Ramos (cell line): Measurements from ENCODE around the gene ZNF264.
"Not testable (repeated sequence)": the region's sequence is repeated elsewhere in the genome, so short reads cannot be mapped to it uniquely, and the experiment has no call there.

Experiments
- in situ Hi-C: fragments of 300-500 bp; cut with MboI; formaldehyde crosslinking; loops from one replicate; pipeline ENCODE4 v1.14.3; 2022; ENCODE audit warnings: low sequenced_read_pairs; ENCODE audit not compliant: unreplicated experiment

Gene ZNF264

DNA sequence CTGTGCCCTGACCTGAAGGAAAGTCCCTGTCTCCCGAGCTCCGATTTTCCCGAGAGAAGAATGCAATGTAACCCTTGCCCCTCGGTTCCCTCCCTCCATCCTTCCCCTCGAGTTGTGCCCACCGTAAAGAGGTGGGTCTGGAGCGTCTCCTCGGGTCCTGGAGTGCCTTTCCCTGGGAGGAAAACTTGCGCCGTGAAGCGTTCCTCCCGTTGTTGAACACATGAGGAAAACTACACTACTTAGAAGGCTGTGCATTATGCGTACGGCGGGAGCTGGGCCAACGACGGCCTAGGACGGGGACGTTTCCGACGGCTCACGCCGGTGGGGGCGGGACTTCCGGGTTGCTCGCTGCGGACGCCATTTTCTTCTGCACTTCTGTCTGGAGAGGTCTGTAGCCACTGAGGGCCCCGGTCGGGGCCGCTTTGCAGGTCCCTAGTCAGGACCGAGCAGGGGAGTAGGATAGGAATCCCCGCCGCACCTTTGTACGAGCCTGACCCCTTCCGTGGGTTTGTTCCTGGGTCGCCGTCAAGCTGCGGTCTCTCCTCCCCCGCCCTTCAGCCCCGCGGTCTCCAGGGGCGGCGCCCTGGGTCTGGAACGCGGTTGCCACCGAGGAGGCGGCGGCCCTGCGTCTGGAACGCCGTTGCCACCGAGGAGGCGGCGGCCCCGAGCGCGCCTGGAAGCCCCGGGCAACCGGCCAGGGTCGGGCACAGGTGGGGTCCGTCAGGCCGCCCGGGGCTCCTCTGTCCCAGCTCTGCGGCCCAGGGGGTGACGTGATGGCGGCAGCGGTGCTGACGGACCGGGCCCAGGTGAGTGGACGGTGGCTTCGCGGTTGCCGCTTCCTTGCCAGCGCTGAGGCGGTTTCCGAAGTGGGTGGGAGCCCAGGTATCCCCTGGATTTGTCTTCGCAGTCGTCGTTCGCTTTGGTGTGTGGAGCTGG, at the start of gene ZNF264:
Gene ZNF264, plus strand, starts transcription at position 360 of the 936 bp plus-strand sequence. Its CDS starts 414 bp downstream, at position 774.
- in situ Hi-C loops: no loop called here

DNA sequence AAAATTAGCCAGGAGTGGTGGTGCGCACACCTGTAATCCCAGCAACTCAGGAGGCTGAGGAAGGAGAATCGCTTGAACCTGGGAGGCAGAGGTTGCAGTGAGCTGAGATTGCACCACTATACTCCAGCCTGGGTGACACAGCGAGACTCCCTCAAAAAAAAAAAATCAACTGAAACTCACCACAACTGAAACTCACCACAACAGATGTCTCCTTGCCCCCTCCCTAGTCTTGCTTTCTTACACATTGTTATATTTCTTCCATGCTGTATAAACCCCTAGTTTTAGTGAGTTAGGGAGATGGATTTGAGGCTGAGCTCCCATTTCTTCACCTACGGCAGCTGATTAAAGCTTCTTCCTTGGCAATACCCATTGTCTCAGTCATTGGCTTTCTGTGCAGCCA, 49.6 kb upstream of the ZNF264 start:
- in situ Hi-C loops: no loop called here

DNA sequence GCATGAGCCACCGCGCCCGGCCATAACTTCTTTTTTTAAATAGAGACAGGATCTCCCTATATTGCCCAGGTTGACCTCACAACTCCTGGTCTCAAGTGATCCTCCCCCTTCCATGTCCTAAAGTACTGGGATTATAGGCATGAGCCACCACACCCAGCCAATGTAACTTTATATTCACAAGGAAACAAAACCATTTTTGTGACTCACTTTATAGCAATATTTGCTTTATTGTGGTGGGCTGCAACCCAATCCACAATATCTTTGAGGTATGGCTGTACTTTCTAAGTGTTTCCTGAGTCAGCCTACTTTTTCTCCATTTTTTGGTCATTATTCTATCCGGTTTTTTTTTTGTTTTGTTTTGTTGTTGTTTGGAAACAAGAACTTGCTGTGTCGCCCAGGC, 38.4 kb upstream of the ZNF264 start:
- in situ Hi-C loops: no loop called here

DNA sequence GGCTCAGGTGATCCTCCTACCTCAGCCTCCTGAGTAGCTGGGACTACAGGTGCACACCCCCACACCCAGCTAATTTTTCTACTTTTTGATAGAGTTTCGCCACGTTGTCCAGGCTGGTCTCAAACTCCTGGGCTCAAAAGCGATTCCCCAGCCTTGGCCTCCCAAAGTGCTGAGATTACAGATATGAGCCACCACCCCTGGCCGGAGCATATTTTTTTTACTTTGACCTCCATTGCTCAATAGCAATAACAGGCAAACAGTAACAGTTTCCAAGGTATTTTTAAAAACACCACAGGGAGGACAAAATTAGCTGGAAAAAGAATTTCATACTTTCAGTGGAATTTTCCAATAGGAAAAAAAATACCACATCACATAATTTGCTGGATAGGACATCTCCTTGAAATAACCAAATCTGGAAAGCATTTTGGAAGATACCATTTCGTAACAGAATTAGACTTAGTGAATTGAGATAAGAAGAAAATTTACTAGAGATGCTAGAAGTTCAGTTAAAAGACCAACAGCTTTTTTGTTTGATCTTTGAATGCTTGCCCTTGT, 29.2 kb upstream of the ZNF264 start:
- in situ Hi-C loops: no loop called here

DNA sequence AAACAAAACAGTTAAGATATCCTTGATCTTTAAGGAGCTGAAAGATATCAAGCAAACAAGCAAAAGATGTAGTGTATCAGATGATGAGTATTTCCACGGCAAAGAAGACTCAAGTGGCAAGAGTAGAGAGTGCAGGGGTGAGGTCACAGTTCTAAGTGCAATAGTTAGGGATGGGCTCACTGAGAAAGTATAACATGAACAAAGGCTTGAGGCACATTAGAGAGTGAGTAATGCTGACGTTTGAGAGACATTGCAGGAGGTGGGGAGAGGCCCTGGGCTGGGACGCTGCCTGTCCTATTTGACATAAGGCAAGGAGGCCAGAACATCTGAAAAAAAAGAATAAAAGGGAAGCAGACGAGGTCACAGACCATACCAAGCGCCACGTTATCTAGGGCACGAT, 25.5 kb upstream of the ZNF264 start:
- in situ Hi-C loops: no loop called here

DNA sequence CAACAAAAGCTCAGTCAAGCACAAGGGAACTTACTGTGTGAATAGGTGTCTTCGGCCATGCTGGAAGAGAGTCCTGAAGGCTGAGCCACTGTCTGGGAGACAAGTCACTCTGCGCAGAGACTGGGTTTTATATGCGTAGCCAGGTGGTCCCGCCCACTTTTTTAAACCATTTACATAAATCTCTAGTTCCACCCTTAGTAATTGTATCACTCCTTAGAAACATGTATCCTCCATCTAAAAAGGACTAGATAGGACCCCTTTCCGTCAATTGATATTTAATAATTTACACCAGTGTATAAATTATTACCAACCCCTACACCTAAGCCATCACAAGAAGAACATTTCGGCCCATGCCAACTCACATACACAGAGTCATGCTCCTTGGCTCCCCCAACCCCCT, 23.9 kb upstream of the ZNF264 start, which contains the start of gene DUXA:
Gene DUXA, minus strand, starts transcription at position 101 of the 400 bp plus-strand sequence. Its CDS starts 42 bp downstream, at position 59.
- in situ Hi-C loops: no loop called here

DNA sequence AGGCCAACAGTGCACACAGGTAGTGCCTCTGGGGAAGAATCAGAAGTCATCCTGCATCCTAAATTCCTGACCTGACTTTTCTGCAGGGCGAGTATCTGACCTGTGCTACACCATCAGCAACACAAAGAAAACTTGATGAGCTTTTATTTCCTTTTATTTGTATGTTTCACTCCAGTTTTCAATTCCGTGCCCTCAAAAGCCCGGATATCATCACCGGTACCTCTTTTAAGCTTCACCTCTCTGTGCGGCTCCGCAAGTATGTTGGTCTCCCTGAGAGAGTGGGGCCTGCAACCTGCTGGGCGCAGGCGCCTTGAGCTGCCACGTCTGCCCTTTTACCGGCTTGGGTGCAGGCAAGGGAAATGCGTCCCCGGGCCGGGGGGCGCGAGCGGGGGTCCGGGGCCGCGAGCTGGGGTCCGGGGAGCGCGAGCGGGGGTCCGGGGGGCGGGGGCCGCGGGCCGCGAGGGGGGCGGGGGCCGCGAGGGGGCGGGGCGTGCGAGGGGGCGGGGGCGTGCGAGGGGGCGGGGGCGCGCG, 19.7 kb upstream of the ZNF264 start:
- in situ Hi-C loops: no loop called here

DNA sequence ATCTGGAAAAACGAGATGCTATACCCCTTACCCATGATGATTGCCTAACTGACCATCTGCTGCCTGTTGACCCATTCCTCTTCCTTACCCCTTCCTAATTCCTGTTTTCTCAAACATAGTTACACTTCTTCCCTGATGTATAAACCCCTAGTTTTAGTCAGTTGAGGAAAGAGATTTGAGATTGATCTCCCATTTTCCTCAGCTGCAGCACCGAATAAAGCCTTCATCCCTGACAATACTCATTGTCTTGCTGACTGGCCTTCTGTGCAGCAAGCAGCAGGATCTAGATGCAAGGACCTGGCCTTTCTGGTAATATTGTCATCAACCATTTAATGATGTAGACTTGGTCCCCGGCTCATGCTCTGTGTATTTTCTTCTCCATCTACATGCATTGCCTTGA, 999 bp upstream of the ZNF264 start:
- in situ Hi-C loops: no loop called here

DNA sequence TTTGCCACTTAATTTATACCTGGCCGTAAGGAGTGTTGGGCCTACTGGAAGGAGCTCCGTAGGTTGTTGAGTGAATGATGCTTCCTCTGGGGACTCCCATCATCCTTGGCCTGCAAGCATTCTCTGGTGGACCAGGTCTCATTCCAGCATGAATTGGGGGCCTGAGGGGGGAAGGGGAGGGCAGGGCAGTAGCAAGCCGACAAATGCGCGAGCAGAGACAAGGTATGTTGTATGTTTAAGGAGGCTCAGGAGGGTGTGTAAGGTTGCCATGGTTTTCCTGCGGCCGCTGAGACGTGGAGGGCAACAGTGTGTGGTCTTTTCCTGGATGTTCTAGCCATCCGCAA, 749 bp downstream of the ZNF264 start:
- in situ Hi-C loops: no loop called here

DNA sequence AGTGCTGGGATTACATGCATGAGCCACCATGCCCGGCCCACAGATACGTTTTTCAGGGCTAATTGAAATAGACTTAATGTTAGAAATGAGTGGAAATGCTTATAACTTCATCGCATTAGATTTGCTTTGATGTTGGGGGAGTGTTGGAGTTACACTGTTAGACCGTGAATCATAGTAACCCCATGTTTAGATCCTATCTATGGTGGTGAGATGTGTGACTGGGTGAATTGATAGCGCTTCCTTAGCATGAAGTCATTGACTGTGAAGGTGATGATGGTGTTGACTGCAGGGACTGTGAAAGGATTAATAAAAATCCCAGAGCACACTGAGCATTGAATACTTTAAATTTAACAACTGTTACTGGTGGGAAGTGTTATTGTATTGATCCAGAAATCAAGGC, 1.7 kb downstream of the ZNF264 start:
- in situ Hi-C loops: no loop called here

DNA sequence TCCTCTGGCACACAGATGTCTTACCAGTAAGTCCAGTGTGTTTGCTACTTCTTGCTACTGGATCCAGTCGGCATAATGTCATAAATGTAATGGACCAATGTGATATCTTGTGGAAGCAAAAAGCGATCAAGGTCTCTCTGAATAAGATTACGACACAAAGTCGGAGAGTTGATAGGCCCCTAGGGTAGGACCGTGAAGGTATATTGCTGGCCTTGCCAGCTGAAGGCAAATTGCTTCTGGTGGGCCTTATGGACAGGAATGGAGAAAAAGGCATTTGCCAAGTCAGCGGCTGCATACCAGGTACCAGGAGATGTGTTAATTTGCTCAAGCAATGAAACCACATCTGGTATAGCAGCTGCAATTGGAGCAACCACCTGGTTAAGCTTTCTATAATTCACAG, 6.6 kb downstream of the ZNF264 start:
- in situ Hi-C loops: not testable (repeated sequence)

DNA sequence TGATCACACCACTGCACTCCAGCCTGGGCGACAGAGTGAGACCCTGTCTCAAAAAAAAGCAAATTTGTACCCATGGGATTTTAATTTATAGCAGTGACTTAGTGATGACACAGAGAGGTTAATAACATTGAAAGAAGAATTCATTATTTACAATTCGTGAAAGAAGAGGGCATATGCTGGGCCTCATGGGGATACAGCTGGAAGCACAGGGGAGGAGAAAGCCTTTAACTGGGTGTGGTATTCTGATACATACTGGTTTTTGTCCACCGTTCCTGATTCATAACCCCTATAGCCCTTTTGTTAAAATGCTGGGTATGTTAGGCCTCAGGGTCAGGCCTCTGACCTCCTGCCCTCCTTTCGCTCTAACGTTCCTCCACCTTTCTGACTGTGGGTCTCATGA, 10.9 kb downstream of the ZNF264 start:
- in situ Hi-C loops: no loop called here

DNA sequence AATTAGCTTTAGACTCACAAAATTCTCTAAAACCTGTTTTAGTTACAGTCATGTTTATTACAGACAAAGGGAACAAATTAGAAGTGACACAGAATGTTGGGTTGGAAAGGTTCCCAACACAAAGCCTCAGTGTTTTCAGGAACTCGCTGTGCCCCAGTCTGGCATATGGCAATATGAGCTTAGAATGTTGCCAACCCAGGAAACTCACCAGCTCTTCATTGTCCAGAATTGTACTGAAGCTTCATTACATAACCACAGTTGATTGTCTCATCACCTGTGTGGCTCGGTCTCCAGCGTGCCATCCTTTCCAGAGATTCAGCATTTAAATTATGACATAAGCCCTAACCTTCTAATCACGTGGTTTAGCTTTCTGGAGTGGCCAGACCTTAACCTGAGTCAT, 19.1 kb downstream of the ZNF264 start:
- in situ Hi-C loops: no loop called here

DNA sequence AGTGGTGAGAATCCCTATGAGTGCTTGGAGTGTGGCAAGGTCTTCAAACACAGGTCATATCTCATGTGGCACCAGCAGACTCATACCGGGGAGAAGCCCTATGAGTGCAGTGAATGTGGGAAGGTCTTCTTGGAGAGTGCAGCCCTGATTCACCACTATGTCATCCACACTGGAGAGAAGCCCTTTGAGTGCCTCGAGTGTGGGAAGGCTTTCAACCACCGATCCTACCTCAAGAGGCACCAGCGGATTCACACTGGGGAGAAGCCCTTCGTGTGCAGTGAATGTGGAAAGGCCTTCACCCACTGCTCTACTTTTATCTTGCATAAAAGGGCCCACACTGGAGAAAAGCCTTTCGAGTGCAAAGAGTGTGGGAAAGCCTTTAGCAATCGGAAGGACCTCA, 20.8 kb downstream of the ZNF264 start:
- in situ Hi-C loops: no loop called here

DNA sequence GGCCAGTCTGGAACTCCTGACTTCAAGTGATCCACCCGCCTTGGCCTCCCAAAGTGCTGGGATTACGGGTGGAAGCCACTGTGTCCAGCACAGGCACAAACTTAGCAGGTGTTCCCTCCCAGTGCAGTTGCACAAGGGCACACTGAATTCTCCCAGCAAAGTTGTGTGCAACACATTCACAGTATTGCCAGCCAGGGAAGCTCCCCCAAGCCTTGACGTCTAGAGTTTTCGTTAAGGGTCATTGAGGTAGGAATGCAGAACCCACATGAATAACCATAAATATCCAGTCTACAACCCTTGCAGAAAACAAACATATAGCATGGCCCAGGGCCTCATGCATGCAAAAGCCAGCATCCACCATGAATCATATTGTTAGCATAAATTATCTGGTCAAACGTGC, 36.2 kb downstream of the ZNF264 start:
- in situ Hi-C loops: no loop called here

DNA sequence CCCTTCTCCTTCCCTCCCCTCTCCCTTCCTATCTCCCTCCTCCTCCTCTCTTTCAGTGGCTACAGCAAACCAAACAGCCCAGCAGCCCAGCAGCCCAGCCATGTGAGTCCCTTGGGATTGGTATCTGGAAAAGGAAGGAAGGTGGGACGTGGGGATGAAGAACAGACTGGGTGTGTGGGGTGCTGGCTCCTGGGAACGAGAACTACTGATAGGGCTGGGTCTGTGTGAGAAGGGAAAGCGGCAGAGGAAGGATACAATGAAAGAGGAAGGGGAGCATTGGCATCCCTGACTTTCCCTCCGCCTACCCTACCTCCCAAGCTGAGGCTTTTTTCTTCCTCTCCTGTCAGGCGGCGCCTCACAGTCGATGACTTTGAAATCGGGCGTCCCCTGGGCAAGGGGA, 40.4 kb downstream of the ZNF264 start:
- in situ Hi-C loops: no loop called here

DNA sequence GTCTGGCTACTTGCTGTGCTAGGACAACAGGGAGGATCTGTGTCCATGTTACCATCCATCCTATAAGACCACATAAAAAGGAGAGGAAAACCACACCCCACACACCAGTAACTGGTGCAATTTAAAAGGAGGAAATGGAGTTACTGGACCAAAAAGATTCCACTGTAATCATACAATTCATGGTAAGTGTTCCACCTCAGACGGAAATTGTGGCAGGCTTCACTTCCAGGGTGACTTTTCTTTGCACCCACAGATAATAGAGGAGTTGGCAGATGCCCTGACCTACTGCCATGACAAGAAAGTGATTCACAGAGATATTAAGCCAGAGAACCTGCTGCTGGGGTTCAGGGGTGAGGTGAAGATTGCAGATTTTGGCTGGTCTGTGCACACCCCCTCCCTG, 41.9 kb downstream of the ZNF264 start:
- in situ Hi-C loops: no loop called here

DNA sequence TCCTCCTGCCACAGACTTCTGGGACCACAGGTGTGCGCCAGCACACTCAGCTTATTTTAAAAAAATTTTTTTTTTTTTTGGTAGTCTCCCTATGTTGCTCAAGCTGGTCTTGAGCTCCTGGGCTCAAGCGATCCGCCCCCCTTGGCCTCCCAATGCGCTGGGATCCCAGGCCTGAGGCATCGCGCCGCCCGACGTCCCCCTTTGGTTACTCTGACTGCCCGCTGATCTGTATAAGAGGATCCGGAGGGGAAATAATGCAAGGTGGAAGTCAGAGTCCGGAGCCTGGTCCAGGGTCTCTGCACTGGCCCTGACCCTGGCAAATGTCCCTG, 48.6 kb downstream of the ZNF264 start:
- in situ Hi-C loops: no loop called here

DNA sequence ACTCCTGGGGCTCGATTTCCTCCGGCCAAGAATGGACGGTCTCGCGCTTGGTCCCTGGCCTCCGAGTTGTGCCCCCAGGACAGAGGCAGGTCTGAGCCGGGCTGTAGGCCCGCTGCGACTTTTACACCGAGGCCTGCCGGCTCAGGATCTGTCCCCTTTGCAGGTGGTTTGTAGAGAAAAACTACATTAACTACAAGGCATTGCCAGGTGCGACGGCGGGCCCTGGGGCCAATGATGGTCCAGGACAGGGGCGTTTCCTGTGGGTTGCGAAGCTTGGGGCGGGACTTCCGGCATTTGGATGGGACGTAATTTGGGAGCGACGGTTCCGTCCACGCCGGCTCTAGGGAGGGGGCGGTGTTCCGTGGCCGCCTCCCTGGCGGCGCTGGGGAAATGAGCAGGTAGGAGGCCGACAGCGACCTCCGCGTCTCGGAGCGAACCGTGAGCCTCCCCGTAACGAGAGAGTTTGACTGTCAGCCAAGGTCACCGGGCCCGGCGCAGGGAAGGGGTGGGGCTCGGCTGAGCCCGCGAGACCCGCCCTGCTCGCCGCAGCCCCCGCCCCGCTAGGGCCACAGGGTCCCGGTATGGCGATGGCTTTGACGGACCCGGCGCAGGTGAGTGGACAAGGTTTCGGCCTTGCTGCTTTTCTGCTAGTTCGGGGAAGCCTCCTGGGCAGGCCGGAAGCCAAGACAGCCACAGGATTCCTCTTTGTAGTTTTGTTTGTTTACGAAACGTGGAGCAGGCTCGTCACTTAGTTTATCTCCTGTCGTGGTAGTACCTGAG, 49.2 kb downstream of the ZNF264 start, which contains the start of gene ZNF805:
Gene ZNF805, plus strand, starts transcription at position 322 of the 780 bp plus-strand sequence. Its CDS starts 260 bp downstream, at position 582.
- in situ Hi-C loops: no loop called here

DNA sequence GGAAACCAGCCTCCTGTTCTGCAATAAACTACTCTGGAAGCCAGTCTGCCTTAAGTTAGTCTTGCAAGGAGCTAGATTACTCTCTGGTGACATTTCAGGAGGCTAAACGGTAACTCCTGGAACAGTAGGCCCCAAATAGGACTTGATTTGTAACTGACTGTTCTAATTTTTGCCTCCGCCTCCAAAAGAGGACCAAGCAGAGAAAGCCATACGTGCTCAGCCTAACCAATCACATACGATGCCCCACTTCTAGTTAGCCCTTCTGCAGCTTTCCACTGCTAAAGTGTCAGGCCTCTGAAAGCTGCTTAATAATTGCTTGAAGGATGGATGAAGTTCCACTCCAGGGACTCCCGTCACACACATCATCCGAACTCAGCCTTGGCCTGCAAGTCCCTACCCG, 49.9 kb downstream of the ZNF264 start:
- in situ Hi-C loops: no loop called here

DNA sequence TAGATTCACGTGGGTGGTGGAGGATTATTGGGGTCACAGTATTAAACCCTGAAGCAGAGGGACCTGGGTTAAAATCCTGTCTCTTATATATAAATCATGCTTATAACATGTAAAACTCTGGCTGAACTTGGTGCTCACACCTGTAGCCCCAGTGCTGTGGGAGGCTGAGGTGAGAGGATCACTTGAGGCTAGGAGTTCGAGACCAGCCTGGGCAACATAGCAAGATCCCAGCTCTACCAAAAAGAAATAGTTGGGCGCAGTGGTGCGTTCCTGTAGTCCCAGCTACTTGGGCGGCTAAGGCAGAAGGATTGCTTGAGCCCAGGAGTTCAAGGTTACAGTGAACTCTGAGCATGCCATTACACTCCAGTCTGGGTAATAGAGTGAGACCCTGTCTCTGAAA, 51.5 kb downstream of the ZNF264 start:
- in situ Hi-C loops: no loop called here
